Spinal cord (tissue), 10 donors: Measurements from ENCODE around the gene STOX2. TPM values are rescaled to one million over a fixed set of nuclear protein-coding genes. Genes with fewer than 3 reads are reported as not detected.

Experiments
- DNase-seq, 6 donors: peaks; one replicate each; pipeline versions ENCODE4 v3.0.0 to v3.0.0-alpha.2; 2013 to 2015; ENCODE audit warnings: low spot score in 6 of 6, low read depth in 4 of 6
- H3K27ac ChIP-seq: one replicate; pipeline ENCODE4 v1.5.1; 2013; ENCODE audit warnings: low read depth, low read length, control low read depth
- H3K27me3 ChIP-seq: one replicate; pipeline ENCODE4 v1.6.1; 2013; ENCODE audit warnings: low read length; ENCODE audit not compliant: control insufficient read depth, insufficient read depth
- H3K36me3 ChIP-seq: one replicate; pipeline ENCODE4 v1.6.1; 2013; ENCODE audit warnings: low read length; ENCODE audit not compliant: control insufficient read depth, insufficient read depth
- H3K4me1 ChIP-seq: one replicate; pipeline ENCODE4 v1.6.1; 2013; ENCODE audit warnings: low read length; ENCODE audit not compliant: control insufficient read depth, insufficient read depth
- H3K4me3 ChIP-seq: one replicate; pipeline ENCODE4 v1.5.1; 2013; ENCODE audit warnings: low read depth, low read length, control low read depth
- H3K9me3 ChIP-seq: one replicate; pipeline ENCODE4 v1.6.1; 2013; ENCODE audit warnings: low read length; ENCODE audit not compliant: control insufficient read depth, insufficient read depth
- WGBS: methylation state at CpG from one replicate; pipeline ENCODE4 v1.1.5; 2013; ENCODE audit warnings: missing lambda C conversion rate; ENCODE audit not compliant: insufficient coverage; 5-methylcytosine and 5-hydroxymethylcytosine counted together
- long read RNA-seq, 4 donors: transcript quantifications; one replicate each; lab custom pipeline, GENCODE V29; 2026
- polyA plus RNA-seq, 2 donors: library from polyadenylated mRNA; unstranded; fragments of 120-200 nt; gene quantifications; one replicate each; pipeline ENCODE4 v1.2.1, GENCODE V29; 2013; ENCODE audit not compliant: insufficient read length in 2 of 2
- total RNA-seq, 2 donors: library from RNA; depleted of rRNA in 1 of 2; stranded (reverse); fragments of 120-200 nt in 1 of 2; fragments of >200 nt in 1 of 2; gene quantifications; one replicate each; pipeline versions ENCODE4 v1.2.3 to v1.2.4, GENCODE V29; 2013 to 2014
- donor health status: healthy.

The STOX2 gene, protein sequence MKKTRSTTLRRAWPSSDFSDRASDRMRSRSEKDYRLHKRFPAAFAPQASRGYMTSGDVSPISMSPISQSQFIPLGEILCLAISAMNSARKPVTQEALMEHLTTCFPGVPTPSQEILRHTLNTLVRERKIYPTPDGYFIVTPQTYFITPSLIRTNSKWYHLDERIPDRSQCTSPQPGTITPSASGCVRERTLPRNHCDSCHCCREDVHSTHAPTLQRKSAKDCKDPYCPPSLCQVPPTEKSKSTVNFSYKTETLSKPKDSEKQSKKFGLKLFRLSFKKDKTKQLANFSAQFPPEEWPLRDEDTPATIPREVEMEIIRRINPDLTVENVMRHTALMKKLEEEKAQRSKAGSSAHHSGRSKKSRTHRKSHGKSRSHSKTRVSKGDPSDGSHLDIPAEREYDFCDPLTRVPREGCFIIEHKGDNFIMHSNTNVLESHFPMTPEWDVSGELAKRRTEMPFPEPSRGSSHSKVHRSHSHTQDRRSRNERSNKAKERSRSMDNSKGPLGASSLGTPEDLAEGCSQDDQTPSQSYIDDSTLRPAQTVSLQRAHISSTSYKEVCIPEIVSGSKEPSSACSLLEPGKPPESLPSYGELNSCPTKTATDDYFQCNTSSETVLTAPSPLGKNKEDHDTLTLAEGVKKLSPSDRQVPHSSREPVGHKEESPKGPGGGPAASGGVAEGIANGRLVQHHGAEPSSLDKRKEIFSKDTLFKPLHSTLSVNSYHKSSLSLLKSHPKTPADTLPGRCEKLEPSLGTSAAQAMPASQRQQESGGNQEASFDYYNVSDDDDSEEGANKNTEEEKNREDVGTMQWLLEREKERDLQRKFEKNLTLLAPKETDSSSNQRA (N-terminal part only)
- total RNA-seq, result 10 to 100 TPM; 31.1 to 38.7 TPM
- polyA plus RNA-seq, result 10 to 100 TPM; 25.9 to 30.8 TPM
- long read RNA-seq, donor 1, full-length matches to known transcripts, result 1 of 1 reads
- long read RNA-seq, donor 1, partial matches to known transcripts, result 0 of 1 reads
- long read RNA-seq, donor 1, other reads (novel, unspliced or antisense), result 0 of 1 reads
- long read RNA-seq, donor 2, result 0 reads
- long read RNA-seq, donor 3, partial matches to known transcripts, result 12 of 12 reads
- long read RNA-seq, donor 3, other reads (novel, unspliced or antisense), result 0 of 12 reads
- long read RNA-seq, donor 4, result 0 reads

DNA sequence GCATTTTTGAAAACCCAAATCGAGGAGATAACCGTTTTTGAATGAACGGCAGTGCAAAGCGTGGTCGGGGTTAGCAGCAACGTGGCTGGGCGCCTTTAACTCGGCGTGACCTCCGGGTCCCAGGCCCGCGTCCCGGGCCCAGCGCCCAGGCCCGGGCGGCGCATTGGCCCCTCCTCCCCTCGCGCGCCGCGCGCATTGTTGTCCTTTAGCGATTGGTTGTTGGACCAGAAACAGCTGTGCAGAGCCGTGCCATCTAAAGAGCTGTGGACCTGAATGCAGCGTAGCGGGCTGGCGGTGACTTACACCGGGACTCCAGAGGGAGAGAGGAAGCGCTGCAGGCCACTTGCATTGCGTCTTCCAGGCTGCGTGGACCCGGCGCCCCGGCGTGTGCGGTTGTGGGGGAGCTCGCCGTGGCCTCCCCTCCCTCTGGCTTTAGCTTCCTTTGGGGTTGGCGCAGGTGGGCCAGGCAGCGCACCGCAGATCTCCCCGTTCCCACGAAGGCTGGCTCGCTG is at the start of gene STOX2:
STOX2 (plus strand) TSS at position 227 of the 512 bp plus-strand sequence. CDS start 1,484 bp downstream, outside the sequence.
- H3K27me3 ChIP-seq, result no peaks in the 10 kb centered on the region
- peak; percentile 71 to 97 (median 82) for DNase-seq
- H3K9me3 ChIP-seq, result peaks cover 2% of the 10 kb centered on the region
- under 1% methylated on average over 45 of the region's 45 CpGs for WGBS
- peak within 1 kb of the TSS; percentile 69 for H3K27ac ChIP-seq
- no peaks in the 10 kb centered on the region for H3K4me1 ChIP-seq
- H3K36me3 ChIP-seq, result no peaks in the 10 kb centered on the region
- peak within 1 kb of the TSS; percentile 77 for H3K4me3 ChIP-seq

DNA sequence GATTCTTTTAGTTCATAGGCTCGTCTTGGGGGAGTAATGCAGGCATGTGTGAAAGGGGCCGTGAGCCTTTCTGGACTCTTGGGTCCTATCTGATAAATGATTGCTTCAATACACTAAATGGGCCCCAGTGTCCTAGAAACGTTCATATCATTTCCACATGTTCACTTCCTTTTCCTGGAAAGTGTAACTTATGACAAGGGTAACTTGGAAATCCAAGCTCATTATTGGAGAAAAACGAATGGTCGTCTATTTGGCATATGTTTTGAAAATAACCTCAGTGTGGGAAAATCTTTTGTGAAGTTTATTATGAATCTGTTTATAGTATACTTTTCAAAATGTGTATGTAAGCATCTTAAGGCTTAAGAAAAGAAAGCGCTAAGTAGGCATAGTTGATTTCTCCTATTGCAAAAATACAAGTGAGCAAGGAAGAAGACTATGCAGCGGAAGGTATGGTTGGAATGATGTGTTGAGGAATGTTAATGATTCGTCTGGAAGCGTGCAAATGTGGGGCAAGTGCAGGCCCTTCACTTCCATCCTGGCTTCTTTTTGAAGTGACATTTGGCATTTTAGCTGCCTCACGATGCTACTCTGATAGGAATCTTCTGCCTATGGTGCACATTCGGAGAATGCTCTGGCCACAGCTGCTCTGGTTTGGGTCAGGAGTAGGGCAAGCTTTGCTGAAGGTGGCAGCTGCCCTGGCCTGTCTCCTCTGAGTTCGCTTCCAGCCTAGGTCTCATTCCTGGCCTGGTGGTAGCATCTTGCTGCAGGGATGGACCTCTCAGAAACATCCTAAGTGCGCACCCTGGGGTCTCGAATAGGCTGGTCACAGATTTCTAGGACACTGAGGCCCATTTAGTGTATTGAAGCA is 49.5 kb upstream of the STOX2 start:
- no peaks in the 10 kb centered on the region for H3K27me3 ChIP-seq

DNA sequence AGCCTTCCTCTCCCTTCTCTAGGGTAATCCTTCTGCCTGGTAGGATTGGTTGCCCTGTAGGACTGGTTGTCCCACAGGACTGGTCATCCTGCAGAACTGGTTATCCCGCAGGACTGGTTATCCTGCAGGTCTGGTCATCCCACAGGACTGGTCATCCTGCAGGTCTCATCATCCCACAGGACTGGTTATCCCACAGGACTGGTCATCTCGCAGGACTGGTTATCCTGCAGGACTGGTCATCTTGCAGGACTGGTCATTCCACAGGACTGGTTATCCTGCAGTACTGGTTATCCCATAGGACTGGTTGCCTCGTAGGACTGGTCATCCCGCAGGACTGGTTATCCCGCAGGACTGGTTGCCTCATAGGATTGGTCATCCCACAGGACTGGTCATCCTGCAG is 48.1 kb upstream of the STOX2 start:
- Histone ChIP-seq H3K4me1 (peaks cover 13% of the 10 kb centered on the region), H3K36me3 (no peaks in the 10 kb centered on the region), H3K27ac (no peak overlapping the region), H3K9me3 (peaks cover 2% of the 10 kb centered on the region), H3K4me3 (no peak overlapping the region), H3K27me3 (no peaks in the 10 kb centered on the region)
- DNase-seq, result no peak
- 97% methylated on average over 5 of the region's 5 CpGs for WGBS

More for the DNA sequence above, 49.5 kb upstream of the STOX2 start:
- Histone ChIP-seq H3K36me3 (no peaks in the 10 kb centered on the region), H3K9me3 (peaks cover 2% of the 10 kb centered on the region), H3K4me3 (no peak overlapping the region), H3K27ac (no peak overlapping the region), H3K4me1 (peaks cover 13% of the 10 kb centered on the region)
- DNase-seq, result peak in 1 of 6 donors; percentile 33
- whole genome bisulfite sequencing, result 90% methylated on average over 9 of the region's 14 CpGs

DNA sequence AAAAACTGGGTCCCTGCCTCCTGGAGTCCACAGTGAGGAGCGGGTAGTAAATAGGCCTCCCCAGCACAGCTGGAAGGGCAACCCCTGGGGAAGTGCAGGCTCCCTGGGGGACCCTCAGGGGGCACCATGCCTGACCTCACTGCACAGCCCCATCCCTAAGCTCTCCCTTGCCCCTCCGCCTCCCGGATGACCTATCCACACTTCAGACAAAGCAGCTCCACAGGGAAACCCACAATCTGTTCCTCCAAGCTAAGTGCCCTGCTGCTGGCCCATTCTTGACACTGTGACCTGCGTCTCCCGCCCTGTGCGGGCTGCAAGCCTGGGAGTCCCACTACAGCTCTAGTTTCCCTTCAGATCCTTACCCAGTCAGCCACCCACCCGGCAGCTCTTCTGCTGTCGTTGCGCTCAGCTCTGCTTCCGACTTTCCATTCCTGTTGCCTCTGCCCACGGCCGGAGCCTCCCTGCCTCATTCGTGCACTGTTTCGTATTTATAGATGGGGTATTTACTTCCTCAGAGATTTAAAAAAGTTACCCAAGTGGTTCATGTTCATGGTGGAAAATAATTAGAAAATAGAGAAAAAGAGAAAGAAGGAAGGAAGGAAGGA is 47.0 kb upstream of the STOX2 start:
- no peaks in the 10 kb centered on the region for H3K27me3 ChIP-seq
- peaks cover 13% of the 10 kb centered on the region for H3K4me1 ChIP-seq
- peaks cover 2% of the 10 kb centered on the region for H3K9me3 ChIP-seq
- no peak for DNase-seq
- H3K4me3 ChIP-seq, result no peak overlapping the region
- H3K27ac ChIP-seq, result no peak overlapping the region
- no peaks in the 10 kb centered on the region for H3K36me3 ChIP-seq
- WGBS, result 65% methylated on average over 6 of the region's 14 CpGs

DNA sequence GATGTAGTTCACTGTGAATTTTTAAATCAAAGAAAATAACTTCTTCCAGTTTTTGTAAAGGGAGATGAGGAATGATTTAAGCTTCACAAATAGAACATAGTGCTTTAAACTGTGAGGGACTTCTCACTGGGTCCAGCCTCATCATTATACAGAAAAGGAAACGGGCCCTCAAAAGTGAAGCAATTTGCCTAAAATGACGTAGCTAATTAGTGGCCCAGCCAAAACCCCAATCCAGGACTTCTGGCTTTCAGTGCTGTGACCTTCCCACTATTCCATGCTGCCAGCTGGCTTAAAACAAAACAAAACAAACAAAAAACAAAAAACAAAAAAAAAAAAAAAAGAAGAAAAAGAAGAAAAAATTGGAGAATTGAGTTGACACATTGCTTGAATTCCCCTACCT is 45.0 kb upstream of the STOX2 start:
- H3K4me3 ChIP-seq, result no peak overlapping the region
- WGBS, result no CpG with 5 or more reads among the region's 2 CpGs
- peak in 2 of 6 donors; percentile 38 to 63 for DNase-seq
- H3K9me3 ChIP-seq, result peaks cover 2% of the 10 kb centered on the region
- no peak overlapping the region for H3K27ac ChIP-seq
- peaks cover 13% of the 10 kb centered on the region for H3K4me1 ChIP-seq
- no peaks in the 10 kb centered on the region for H3K36me3 ChIP-seq
- no peaks in the 10 kb centered on the region for H3K27me3 ChIP-seq

DNA sequence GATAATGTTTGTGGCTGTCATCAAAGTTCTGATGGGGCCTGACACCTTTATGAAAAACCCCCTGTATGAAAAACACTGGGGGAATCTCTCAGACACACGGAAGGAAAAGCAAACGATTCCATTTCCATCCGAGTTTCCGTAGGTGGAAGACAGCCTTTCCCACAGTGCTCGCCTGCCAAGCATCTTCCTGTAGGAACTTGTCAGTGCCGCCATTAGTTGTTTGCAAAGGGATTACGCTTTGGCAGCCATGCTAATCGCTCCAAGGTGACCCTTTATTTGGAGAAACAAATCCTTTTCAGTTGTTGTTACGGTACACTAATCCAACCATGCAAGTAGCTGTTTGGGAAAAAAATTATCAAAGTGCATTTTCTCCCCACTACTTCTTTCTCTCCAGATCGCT is 44.4 kb upstream of the STOX2 start:
- H3K27ac ChIP-seq, result no peak overlapping the region
- peaks cover 2% of the 10 kb centered on the region for H3K9me3 ChIP-seq
- WGBS, result 36% methylated on average over 7 of the region's 10 CpGs
- peak in 2 of 6 donors; percentile 79 to 83 for DNase-seq
- no peak overlapping the region for H3K4me3 ChIP-seq
- no peaks in the 10 kb centered on the region for H3K27me3 ChIP-seq
- no peaks in the 10 kb centered on the region for H3K36me3 ChIP-seq
- peaks cover 13% of the 10 kb centered on the region for H3K4me1 ChIP-seq

DNA sequence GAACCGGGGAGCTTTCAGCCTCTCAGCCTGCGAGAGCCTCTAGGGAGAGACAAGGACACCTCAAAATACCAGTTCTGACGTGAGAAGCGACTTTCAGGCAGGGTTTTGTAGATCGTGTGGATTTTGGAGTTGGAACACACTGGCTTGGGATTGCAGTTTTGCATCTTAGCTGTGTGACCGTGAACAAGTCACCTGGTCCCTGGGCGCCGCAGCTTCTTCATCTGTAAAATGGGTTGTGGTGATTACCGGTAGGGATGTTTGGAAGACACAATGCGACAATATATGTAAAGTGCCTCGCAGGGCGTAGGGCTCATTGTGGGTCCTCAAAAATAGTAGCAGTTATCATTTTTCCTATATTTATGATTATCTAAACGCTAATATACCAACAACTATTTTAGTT is 43.7 kb upstream of the STOX2 start:
- Histone ChIP-seq H3K36me3 (no peaks in the 10 kb centered on the region), H3K4me1 (peaks cover 13% of the 10 kb centered on the region), H3K27ac (no peak overlapping the region), H3K9me3 (peaks cover 2% of the 10 kb centered on the region), H3K27me3 (no peaks in the 10 kb centered on the region), H3K4me3 (no peak overlapping the region)
- WGBS, result 98% methylated on average over 5 of the region's 13 CpGs
- no peak for DNase-seq

DNA sequence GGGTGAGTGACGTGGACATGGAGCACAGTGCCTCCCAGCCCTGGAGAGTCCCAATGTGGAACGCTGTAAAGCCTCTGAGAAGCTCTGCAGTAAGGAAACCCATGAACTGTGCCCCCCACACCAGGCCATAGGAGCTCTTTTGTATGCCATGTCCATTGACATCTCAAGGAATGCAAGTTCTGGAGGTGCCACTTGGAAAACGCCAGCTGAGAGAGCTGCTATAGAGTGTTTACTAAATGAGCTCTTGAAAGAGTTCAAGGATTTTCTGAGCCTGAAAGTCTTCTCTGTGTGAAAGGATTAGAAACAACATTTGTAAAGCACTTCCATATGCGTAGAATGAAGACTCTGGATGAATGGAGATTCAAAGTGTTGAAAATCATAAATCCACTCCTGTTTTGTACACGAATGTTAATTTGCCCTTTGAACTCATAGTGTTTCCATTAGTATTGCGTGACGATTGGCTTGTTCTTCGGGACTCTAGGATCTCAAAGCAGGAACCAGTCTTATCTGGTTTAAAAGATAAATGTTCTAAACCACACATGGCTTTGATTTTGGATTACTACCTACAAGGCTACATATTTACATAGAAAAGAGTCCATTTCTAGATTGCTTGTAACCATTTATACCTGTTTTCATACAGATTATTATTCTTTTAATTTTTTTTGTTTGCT is 41.8 kb upstream of the STOX2 start:
- 70% methylated on average over 3 of the region's 8 CpGs for WGBS
- no peak for DNase-seq
- H3K36me3 ChIP-seq, result no peaks in the 10 kb centered on the region
- no peak overlapping the region for H3K4me3 ChIP-seq
- H3K4me1 ChIP-seq, result peaks cover 8% of the 10 kb centered on the region
- H3K9me3 ChIP-seq, result no peaks in the 10 kb centered on the region
- no peaks in the 10 kb centered on the region for H3K27me3 ChIP-seq
- no peak overlapping the region for H3K27ac ChIP-seq
